NOMO-1 (cell line): ENCODE measurements around the gene DBP.

Experiments
- DNase-seq, 2 experiments: peaks; one replicate each; lab custom pipeline; 2025; ENCODE audit not compliant: unreplicated experiment in 2 of 2; lab: John Stamatoyannopoulos, UW

DBP gene

DNA sequence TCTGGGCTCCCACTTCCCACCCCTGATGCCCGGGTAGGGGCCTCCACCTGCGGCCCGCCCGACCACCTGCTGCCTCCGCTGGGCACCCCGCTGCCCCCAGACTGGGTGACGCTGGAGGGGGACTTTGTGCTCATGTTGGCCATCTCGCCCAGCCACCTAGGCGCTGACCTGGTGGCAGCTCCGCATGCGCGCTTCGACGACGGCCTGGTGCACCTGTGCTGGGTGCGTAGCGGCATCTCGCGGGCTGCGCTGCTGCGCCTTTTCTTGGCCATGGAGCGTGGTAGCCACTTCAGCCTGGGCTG lies 7.9 kb downstream of the DBP start:
- DNase-seq: no peak

DNA sequence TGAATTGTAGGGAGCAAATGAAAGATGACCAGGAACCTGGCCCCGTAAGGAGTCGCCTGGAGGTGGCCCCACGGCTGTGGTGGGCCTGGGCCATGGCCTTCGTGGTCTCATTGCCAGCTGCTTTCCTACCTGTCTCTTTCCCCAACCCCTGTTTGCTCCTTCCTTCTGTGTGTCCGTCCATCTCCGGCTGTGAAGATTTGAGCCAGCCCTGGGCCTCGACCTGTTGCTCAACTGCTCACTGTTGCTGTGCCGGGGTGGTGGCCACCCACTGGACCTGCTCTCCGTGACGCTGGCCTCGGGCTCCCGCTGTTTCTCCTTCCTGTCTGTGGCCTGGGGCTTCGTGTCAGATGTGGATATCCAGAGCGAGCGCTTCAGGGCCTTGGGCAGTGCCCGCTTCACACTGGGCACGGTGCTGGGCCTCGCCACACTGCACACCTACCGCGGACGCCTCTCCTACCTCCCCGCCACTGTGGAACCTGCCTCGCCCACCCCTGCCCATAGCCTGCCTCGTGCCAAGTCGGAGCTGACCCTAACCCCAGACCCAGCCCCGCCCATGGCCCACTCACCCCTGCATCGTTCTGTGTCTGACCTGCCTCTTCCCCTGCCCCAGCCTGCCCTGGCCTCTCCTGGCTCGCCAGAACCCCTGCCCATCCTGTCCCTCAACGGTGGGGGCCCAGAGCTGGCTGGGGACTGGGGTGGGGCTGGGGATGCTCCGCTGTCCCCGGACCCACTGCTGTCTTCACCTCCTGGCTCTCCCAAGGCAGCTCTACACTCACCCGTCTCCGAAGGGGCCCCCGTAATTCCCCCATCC lies 8.5 kb downstream of the DBP start:
- no peak for DNase-seq

DNA sequence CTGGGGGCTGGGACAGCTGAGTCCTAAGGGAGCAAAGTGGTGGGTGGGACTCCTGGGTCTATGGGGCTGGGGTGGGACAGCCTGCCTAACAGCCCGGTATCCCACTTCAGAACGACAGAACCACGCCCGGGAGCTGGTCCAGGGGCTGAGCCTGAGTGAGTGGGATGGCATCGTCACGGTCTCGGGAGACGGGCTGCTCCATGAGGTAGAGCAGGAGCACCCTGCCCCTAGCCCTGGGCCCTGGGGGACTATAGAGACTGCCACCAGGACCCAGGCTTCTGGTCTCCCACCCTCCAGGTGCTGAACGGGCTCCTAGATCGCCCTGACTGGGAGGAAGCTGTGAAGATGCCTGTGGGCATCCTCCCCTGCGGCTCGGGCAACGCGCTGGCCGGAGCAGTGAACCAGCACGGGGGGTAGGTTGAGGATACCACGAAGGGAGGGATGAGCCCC lies 9.3 kb downstream of the DBP start:
- no peak for DNase-seq

DNA sequence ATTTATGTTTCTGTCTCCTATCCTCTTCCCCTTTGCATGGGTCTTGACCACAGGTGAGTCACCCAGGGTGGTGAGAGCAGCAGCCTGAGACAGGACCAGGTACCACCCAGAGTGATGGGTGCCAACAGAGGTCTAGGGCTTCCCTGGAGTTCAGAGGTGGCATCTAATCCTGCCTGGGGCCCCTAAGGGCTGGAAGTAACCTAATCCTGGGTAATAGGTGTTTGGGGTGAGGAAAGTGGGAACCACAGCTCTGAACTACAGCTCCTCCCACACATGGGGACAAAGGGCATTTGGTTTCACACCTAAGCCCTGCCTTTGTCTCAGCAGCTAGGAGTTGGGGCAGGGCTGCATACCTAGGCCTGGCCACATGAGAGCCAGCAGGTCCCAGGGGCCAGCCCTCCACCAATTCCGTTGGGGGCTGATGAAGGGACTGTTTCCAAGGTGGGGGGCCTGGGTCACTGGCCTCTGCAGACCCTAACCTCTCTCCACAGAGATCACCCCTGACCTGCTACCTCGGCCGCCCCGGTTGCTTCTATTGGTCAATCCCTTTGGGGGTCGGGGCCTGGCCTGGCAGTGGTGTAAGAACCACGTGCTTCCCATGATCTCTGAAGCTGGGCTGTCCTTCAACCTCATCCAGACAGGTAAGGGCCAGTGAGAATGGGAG lies 9.8 kb downstream of the DBP start:
- peak in 1 of 2 experiments; percentile 15 for DNase-seq

DNA sequence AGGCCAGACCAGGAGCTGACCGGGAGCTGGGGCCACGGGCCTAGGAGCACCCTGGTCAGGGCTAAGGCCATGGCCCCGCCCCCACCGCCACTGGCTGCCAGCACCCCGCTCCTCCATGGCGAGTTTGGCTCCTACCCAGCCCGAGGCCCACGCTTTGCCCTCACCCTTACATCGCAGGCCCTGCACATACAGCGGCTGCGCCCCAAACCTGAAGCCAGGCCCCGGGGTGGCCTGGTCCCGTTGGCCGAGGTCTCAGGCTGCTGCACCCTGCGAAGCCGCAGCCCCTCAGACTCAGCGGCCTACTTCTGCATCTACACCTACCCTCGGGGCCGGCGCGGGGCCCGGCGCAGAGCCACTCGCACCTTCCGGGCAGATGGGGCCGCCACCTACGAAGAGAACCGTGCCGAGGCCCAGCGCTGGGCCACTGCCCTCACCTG lies 11.3 kb downstream of the DBP start:
- no peak for DNase-seq

DNA sequence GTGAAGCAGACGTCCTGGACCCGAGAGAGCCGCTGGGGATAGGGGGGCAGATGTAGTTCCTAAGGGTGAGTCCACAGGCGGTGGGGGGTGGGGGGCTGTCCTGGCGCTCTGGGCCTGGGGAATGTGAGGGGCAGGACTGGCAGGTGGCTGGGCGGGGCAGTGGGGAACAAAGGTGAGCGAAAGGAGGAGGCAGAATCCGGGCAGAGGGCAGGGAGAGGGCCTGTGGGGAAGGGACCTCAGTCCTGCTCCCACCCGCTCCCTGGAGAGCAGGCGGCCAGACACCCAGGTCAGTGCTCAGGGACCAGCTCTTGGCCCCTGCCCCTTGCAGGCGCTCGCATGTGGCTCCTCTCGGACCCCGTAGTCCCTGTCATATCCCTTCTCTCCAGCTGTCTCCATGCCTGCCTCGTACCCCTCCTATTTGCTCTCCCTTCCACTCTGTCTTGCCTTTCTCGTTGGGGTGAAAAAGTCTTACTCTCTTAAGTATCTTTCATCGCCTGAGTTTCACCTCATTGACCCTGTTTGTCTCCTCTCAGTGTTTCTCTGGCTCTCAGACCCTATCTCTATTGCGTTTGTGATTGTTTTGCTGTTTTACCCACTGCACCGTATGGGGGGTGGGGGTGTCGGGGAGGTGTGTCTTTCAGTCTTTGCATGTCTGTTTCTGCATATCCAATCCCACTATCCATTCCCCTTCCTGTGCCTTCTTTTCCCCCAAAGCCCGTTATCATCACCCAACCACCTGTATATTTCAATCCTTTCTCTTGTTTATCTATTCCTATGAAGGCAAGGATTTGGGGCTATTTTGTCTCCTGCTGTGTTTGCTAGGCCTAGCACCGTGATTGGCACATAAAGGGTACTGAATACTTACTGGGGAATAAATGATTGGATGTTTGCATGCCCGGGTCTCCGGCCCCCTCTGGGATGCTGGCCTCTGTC lies 12.1 kb downstream of the DBP start:
- DNase-seq: no peak

DNA sequence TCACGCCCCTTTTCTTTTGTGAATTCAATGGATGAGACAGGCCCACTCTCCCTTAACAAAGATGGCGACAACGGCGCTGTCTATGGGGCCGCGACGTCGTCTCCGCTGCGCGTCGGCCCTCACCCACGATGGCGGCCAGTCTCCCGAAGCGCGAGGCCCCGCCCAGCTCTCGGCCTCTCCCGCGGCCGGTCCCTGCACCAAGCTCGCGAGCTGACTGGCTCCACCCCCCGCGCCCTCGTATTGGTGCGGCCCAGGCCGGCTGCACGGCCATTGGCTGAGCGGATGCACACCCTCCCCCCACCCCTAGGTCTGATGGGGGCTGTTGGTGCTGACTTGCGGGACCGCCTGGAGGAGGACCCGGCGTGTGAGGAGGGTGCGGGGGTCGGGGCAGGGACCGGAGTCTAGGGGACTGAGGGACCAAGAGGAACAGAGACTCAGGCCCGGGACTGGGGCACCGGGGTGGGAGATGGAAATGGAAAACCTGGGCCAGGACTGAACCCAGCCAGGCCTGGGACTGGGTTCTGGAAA lies 13.0 kb downstream of the DBP start:
- no peak for DNase-seq

DNA sequence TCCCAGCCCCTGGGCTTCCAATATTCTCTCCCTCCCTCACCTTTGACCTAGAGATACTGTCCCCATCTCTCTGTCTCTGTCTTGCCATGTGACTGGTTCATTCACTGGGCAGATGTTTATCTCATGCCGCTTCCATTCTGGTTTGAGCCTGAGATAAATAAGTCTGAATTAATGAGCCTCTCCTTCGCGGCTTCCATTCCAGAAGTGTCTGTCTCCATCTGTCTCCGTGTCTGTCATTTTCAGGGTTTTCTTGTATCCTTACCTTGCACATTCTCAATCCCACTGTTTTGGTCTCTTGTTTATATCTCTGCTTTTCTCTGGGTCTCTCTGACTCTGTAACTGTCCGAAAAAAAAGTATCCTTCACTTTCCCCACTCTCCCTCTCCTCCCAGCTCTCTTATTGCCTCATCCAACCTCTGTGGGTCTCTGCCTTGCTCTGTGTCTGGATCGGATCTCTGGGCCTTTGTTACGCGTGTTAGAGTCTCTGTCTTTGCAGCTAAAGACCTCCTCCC lies 13.6 kb downstream of the DBP start:
- no peak for DNase-seq

DNA sequence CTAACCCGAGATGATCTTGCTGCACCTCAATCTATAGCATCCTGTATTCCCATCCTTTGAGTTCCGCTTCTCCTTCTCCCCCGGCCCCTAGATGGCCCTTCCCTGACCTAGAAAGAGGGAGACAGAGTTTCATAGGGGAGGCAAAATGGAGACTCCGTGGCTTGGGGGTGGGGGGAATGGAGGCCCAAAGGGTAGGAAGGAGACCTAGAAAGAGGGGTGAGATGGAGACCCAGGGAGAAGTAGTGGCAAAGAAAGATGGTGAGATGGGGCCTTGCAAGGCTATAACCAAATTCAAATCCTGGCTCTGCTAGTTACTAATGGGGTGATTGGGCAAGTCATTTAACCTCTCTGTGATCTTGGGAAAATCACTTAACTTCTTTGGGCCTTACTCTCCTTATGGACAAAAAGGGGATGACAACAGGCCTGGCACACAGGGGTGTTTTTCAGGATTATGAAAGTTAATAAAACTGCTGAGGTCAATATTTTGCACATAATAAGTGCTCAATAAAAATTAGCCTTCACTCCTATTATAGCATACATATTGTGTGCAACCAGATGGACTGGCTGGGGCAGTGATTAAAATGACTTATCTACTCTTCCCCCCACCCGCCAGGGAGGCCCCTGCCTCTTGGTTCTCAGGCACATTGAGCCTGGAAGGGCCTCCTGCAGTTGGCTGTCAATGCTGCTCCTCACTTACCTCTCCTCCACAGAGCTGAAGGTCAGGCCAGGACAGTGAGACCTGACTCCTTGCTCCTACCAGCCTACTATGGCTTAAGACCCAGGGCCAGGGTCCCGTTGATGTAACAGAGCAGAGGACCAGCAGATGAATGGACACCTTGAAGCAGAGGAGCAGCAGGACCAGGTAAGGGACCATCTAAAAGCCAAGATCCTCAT lies 17.2 kb downstream of the DBP start:
- DNase-seq: no peak

DNA sequence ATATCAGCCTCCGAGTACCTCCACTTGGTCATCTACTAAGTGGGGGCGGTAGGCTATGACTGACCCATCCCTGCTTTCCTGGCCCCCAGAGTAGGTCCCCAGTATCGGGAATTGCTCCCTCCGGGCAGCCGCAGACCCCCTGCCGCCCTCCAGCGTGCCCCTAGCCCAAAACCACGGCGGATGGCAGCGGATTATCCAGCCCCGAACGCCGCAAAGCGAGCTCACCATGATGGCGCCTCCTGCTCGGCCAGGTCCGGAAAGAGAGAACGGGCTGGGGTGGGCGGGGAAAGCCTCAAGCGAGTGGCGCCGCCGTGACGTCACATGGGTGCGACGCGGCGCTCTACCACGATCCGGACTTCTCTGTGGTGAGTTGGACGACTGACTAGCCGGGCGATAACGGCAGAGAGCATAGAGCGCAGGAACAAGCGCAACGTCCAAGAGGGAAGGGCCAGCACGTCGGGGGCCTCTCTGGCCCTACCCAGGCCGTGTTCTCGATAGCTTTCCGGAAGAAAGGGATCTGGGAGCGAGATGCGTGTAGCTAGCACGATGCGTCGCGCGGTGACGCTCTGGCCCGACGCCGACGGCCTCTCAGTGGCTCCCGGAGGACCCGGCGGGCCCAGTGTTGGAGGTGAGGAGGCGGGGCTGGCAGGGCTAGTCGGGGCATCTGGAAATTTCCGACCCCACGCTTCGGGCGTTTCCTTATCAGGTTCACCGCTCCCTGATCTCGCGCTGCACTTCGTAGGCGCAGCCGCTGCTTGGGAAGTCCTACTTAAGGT lies 18.1 kb downstream of the DBP start, which contains the start of the genes RPL18 and SPHK2:
Gene RPL18 (minus strand): TSS at position 263 of the 776 bp plus-strand sequence. CDS start 35 bp downstream, at position 228.
Gene SPHK2 (plus strand): TSS at position 591 of the 776 bp plus-strand sequence. CDS start 1,009 bp downstream, outside the sequence.
- DNase-seq: peak; percentile 98 to 99

DNA sequence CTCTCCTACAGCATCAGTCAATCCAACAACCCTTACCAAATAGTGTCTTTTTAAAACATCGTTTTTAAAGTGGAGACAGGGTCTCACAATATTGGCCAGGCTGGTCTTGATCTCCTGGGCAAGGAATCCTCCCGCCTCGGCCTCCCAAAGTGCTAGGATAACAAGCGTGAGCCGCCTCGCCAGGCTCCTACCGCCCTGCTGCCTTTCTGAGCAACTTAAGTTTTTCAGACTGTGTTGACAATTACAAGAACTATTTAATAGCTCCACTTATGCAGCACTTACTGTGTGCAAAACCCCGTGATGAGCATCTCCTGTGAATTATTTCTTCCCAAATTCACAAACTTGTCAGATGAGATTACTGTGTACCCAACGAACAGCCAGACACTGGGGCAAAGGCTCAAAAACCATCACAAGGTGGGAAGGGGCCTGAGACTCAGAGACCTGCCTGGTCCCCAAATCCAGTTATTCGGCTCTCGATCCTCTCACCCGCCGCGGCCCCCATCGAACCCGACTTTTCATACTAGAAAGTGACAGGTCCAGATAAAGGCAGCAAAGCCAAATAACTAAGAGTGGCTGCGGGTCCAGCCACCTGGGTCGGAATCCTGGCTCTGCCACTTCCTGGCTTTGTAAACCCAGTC lies 18.8 kb downstream of the DBP start:
- DNase-seq: peak in 1 of 2 experiments; percentile 45

DNA sequence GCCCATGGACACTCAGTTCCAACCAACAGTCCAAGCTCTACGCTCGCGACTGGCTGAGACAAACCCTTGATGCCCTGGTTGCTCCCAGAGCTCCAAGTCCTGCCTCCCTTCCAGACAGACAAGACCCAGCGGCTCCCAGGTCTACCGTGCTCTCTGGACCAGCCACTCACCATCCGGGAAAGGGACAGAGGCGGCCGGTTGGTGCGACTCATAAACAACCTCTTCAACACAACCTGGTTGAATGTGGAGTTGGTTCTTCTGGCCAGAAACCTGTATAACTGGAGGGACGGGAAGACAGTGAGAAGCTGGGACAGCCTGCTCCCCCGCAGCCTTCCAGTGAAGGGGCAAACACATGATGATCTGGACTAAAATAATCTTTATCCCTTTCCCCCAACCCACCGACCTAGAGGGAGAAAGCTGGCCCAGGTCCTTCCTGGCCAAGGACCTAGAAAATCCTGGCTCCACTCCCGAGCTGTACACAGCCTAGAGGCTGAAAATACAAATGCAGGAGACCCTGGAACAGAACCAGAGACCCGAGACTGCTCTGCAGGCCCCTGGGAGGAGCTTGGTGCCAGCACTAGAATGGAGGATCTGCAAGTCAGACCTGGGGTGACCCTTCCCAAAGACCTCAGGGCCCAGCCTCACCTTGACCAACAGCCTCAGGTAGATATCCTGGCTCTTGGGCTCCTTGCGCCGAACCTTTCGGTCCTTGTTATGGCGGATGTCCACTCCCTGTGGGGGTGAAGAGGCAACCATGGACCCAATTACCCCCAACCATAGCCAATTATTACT lies 19.8 kb downstream of the DBP start:
- DNase-seq: no peak

DNA sequence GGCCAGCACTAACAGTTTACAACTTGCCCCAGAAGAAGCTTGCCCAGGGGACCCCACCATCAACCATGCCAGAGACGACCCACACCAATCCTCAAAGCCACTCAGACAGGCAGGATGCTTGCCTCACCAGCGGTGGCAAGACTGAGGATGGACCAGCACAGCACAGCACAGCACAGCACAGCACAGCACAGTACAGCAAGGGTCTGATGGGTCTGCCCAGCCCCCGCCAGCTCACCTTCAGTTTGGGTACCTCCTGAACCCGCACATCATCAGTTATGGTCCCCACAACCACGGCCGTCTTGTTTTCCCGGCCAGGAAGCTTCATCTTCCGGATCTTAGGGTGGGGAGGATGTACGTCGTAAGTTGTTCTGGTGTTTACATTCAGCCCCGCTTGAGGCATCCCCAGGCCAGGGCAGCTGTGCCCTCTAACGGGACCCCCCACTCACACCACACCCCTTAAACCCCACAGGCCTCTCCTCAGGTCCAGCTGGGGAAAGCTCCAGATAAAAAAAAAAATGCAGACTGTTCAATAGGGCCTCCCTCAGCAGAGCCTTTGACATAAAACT lies 20.6 kb downstream of the DBP start:
- no peak for DNase-seq

DNA sequence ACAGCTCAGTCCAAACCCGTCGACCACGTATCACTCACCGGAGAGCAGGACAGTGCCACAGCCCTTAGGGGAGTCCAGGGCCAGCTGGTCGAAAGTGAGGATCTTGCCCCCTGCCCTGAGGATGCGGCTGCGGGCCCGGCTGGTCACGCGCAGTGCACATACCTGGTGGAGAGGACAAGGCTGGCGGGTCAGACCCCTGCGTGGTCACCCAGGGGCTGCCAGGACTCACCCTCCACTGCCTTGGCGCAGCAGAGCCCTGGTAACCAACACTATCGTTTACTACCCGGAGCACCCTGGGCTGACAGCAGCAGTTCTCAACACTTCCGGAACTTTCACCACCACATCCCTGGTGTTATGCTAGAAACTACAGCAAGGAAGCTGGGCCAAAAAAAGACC lies 21.1 kb downstream of the DBP start:
- DNase-seq: no peak

DNA sequence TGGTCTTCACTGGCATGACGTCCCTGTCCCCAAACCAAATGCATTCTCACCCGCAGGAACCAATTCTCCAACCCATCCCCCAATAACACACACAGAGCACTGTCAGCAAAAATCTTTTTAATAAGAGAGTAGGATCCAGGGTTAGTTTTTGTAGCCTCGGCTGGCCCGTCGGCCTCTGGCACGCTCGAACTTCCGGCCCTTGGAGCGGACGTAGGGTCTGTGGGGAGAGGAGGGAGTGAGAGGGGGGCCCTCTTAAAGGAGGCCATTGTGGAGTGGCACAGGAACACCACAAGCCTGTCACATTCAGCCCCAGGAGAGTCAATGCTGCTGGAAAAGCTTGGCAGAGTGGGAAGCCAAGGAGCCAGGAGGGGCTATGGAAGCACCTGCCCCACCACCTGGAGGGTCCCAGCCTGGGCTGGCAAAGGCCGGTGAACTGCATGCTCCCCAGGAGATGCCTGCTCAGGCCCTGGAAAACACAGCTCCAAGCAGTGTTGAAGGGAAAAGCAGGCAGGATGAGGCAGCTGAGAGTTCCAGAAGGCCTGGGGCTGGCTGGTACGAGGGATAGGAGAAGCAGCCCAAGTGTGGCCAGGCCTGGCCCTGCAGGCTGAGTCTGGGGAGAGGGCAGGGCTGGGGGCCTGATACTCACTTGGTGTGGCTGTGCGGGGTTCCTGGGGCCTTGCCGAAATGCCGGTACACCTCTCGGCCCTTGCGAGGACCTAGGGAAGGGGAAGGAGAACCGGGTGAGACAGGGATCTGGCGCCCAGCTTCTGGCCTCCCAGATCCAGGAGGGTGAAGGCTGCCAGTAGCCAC lies 21.7 kb downstream of the DBP start:
- no peak for DNase-seq

DNA sequence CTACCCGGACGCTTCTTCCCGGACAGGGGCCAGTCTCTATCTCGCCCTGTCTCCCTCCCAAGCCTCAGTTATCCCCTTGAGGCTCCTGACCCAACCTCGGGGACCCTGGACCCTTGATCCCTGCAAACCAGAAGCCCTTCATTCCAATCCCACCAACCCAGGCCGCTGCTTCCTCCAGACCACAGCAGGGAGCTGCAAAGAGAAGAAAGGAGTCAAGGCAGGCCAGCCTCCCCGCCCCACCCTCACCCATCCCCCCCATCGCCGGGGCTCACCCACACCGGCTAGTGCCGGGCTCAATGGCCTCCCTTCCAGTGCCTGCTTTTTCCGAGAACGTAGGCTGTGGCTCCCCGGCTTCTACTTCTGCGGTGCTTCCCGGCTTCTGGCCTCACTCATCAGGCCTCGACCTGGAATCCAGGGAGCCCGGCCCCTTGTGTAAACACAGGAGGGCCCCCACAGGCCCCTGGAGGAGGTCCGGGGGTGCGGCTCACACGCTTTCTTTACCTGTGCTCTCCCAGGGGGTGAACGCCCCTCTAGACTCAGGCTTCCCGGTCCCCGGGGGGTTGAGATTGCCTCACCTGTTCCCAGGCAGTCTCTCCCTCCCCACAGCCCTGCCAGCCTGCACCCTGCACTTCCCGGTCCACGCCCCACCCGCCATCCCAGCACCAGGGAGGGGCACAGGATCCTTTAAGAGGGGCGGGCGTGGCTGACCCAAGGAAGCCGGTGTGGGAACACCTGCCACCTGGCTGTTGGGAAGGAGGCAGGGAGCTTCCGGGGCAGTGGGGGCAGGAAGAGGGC lies 22.5 kb downstream of the DBP start, which contains the start of gene FAM83E:
Gene FAM83E (minus strand): TSS at position 641 of the 795 bp plus-strand sequence. CDS start 1,704 bp downstream, outside the sequence.
- no peak for DNase-seq
